HG02870 (cell line): ENCODE results near the gene CACNA1C.

ENCODE experiments used
- ATAC-seq: cut with Tn5 transposase; IDR thresholded peaks from one replicate; pipeline ENCODE4 v1.9.1; 2021; ENCODE audit warnings: mild to moderate bottlenecking, moderate library complexity; ENCODE audit not compliant: unreplicated experiment

The CACNA1C gene

GRCh38 chr12:2167231-2167630, 114.4 kb downstream of the CACNA1C start:
- no peak for ATAC-seq

GRCh38 chr12:2168808-2169207, 116.0 kb downstream of the CACNA1C start:
- ATAC-seq: no peak

GRCh38 chr12:2169489-2169888, 116.7 kb downstream of the CACNA1C start:
- no peak for ATAC-seq

- ATAC-seq: no peak
Observed at GRCh38 chr12:2169940-2170339, 117.2 kb downstream of the CACNA1C start.

GRCh38 chr12:2170376-2170775, 117.6 kb downstream of the CACNA1C start:
- no peak for ATAC-seq

GRCh38 chr12:2171672-2172426, 119.1 kb downstream of the CACNA1C start:
- no peak for ATAC-seq

- no peak for ATAC-seq
Observed at GRCh38 chr12:2172491-2173214, 119.9 kb downstream of the CACNA1C start.

GRCh38 chr12:2173971-2174370, 121.2 kb downstream of the CACNA1C start:
- ATAC-seq: no peak

- ATAC-seq: no peak
Observed at GRCh38 chr12:2177003-2177402, 124.2 kb downstream of the CACNA1C start.

- ATAC-seq: no peak
Observed at GRCh38 chr12:2177751-2178150, 125.0 kb downstream of the CACNA1C start.

GRCh38 chr12:2179058-2179457, 126.3 kb downstream of the CACNA1C start:
- ATAC-seq: no peak

- ATAC-seq: no peak
Observed at GRCh38 chr12:2179953-2180736, 127.4 kb downstream of the CACNA1C start.

- ATAC-seq: no peak
Observed at GRCh38 chr12:2180737-2181082, 127.9 kb downstream of the CACNA1C start.

GRCh38 chr12:2183556-2184541, 131.1 kb downstream of the CACNA1C start:
- ATAC-seq: no peak

GRCh38 chr12:2185751-2186341, 133.1 kb downstream of the CACNA1C start:
- ATAC-seq: no peak

- ATAC-seq: no peak
Observed at GRCh38 chr12:2187195-2187945, 134.6 kb downstream of the CACNA1C start.

- ATAC-seq: no peak
Observed at GRCh38 chr12:2190085-2190484, 137.3 kb downstream of the CACNA1C start.

GRCh38 chr12:2190896-2191533, 138.2 kb downstream of the CACNA1C start:
- ATAC-seq: no peak
